OCI-LY7 (cell line): ENCODE results near the gene DAP.

Experiments
- CTCF ChIP-seq: fragments of 200-600 bp; sonication (generic); conservative IDR thresholded peaks from 2 replicates; pipeline ENCODE4 v1.5.1; 2014; ENCODE audit warnings: mild to moderate bottlenecking, antibody characterized with exemption, low read length, moderate library complexity, mixed read lengths
- EZH2phosphoT487 ChIP-seq: fragments of 200-600 bp; sonication (generic); IDR thresholded peaks from 2 replicates; pipeline ENCODE4 v1.6.1; 2018; ENCODE audit warnings: low read depth, borderline replicate concordance, mild to moderate bottlenecking, mixed run types, antibody characterized with exemption, low read length, moderate library complexity, mixed read lengths

GRCh38 chr5:10772901-10773585 lies 12.0 kb upstream of the DAP start:
- TF ChIP-seq CTCF (no peak), EZH2phosphoT487 (no peak)
